Activated CD4-positive, alpha-beta T cell treated with anti-CD3 and anti-CD28 coated beads for 48 hours (primary cell): ENCODE measurements around the gene RNF111.

Experiments
- DNase-seq: peaks from one replicate; pipeline ENCODE4 v3.0.0-alpha.2; 2020

The RNF111 gene

DNA sequence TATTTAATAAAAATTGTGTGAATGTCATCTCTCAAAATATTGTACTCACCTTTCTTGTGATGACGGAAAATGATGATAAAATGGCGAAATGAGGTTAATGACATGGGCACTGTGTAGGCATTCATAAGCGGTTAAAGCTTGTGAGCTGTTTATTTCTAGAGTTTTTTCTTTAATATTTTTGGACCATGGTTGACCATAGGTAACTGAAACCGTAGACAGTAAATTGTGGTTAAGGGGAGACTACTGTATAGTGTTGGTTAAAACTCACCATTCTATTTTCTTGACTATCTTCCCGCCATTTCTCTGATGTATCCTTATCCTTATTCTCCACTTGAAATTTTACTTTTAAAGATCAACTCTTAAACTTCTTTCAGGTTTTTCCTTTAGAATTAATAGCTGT lies 14.5 kb downstream of the RNF111 start:
- no peak for DNase-seq

DNA sequence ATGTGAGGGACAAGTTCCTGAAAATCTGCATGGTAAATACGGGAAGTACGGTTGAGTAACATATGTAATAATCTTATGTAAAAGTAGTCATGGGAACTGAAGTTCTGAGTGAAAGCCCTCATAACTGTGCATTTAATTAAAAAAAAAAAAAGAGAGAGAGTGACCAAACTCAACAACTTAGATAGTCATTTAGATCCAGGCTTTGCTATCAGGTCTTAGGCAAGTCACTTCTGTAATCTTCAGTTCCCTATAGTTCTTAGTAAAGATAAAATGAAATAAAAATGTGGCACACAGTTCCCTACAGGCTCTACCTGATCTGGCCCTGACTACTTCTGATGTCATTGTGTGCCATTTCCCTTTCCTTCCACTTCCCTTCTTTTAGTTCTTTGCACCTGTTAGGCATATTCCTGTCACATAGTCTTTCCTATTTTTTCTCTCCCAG lies 15.0 kb downstream of the RNF111 start:
- DNase-seq = no peak

DNA sequence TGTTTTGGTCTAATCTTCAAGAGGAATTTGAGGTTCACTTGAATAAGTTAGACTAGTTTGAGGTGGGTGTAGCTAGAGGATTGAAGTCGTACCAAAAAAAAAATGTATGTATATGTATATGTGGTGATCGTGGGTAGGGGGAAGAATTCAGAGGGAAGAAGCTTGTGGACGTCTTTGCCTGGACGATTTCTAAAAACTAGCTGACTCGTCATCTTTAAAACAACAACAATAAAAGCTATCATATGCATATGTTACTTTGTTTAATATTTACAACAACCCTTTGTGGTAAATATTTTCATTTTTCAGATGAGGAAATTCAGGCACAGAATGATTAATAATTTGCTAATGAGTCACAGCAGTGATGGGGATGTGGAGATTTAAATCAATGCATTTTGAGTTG lies 18.1 kb downstream of the RNF111 start:
- no peak for DNase-seq

DNA sequence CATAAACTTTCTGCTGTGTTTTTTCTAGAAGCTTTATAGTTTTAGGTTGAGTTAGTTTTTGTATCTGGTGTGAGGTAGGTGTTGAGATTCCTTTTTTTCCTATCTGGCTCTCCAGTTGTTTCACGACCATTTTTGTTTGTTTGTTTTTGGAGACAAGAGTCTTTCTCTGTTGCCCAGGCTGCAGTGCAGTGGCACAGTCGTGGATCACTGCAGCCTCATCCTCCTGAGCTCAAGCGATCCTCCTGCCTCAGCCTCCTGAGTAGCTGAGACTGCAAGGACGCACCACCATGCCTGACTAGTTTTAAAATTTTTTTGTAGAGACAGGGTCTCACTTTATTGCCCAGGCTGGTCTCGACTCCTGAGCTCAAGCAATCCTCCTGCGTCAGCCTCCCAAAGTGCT lies 20.6 kb downstream of the RNF111 start:
- DNase-seq = no peak

DNA sequence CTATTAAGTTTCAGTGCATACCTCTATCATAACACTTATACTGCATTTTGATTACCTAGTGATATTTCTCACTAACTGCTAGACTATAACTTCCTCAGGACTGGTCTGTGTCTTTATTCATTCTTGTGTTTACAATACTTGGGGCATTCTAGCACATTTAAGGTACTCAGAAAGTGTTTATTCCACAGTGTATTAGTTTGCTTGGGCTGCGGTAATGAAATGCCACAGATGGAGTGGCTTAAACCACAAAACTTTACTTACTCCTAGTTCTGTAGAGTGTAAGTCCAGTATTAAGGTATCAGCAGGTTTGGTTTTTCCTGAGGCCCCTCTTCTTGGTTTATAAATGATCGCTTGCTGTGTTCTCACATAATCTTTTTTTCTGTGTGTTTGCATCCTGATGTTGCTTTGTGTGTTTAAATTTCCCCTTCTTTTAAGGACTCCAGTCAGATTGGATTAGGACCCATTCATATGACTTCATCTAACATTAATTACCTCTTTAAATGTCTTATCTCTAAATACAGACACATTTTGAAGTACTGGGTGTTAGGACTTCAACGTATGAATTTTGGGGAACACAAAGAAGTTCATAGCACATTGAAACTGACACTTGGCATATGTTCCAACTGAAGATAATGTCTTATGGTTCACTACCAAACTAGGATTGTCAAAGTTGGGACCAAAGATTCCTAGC lies 23.9 kb downstream of the RNF111 start:
- DNase-seq = no peak

DNA sequence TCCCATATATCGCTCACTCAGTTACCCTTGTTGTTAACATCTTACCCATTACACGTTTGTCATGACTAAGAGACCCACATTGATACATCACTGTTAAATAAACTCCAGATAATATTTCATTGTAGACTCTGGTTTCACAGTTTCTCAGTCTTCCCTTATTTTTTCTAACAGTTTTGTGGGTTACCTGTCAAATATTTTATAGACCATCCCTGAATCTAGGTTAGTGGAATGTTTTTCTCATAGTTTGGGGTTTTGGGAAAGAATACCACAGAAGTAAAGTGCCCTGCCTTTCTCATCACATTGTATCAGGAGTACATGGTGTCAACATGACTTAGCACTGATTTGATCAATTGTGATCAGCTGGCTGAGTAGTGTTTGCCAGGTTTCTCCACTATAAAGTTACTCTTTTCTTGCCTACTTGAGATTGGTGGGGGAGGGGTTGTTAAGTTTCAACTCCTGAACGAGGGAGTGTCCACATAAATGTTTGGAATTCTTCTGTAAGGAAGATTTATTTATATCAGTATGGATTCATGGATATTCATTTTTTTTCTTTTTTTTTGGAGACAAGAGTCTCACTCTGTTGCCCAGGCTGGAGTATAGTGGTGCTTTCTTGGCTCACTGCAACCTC lies 25.9 kb downstream of the RNF111 start:
- DNase-seq = no peak

DNA sequence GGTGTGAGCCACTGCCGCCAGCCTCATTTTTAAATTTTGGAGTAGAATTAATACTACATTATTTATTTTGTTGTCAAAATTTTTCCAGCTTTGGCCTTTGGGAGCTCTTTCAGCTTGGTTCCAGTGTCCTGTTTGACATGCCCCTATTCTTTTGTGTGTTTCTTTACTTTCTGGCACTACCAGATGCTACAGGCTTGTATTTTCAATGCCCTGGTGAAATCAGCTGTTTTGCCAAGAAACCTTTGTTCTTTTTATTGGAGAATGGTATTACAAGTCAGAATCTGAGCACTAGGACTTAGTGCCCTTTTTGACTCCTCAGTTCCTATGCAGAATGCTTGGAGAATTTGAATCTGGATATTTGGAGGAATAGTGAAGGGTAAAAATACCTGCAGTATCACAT lies 26.6 kb downstream of the RNF111 start:
- DNase-seq = no peak

DNA sequence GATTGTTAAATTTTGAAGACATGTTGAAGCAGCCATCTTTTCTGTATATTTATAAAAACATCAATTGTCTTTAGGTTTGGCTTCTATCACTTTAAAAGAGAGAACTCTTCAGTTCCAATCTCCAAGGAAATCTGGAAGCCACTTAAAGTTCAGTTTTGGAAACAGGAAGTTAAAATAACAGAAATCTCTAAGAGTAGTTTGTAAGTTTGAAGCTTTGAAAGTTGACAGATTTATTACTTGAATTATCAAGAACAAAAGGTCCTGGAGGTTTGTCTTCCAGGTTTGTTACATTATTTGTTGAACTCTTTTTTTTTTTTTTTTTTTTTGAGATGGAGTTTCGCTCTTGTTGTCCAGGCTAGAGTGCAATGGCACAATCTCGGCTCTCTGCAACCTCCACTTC lies 30.0 kb downstream of the RNF111 start:
- DNase-seq = no peak

DNA sequence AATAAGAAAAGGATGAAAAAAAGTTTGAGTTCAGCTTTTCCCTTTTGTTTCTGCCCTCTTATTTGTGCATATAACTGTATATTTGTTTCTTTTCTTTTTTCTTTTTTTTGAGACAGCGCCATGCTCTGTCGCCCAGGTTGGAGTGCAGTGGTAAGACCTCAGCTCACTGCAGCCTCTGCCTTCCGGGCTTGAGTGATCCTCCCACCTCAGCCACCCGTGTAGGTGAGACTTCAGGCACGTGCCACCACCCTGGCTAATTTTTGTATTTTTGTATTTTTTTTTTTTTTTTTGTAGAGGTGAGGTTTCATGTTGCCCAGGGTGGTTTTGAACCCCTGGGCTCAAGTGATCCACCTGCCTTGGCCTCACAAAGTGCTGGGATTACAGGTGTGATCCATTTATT lies 31.4 kb downstream of the RNF111 start:
- no peak for DNase-seq

DNA sequence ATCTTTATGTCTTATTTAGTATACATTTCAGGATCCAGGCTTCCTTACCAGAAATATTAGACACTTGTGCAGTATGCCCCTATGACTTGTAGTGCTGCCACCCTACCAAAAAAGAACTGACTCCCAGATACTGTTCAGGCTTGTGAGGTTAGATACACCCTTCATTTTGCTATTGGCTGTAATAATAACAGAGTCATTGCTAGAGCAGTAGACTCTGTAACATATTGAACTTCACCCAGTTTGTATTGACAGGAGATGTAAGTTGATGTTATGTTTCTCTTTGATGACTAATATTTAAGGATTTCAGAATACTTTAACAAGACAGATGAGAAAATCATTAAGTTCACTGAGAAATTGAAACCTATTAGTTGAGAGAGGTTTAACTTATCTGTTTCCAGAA lies 32.9 kb downstream of the RNF111 start:
- no peak for DNase-seq

DNA sequence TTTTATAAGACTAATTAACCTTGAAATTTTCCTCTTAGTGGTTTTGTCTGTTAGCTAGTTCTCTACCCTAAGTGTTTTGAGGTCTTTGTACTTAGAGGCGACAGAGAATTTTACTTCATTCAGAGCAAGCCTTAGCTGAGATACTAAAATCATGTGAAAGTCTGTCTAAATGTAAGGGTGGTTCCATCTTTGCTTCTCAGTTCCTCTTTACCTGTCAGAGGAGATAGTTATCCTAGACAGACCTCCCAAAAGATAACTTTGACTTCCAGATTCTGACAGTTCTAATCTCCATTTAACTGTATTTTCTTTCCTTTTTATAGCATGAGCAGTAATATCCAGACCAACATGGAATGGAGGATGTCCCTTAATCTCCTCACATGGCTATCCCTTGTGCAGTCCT lies 34.7 kb downstream of the RNF111 start:
- DNase-seq = no peak

DNA sequence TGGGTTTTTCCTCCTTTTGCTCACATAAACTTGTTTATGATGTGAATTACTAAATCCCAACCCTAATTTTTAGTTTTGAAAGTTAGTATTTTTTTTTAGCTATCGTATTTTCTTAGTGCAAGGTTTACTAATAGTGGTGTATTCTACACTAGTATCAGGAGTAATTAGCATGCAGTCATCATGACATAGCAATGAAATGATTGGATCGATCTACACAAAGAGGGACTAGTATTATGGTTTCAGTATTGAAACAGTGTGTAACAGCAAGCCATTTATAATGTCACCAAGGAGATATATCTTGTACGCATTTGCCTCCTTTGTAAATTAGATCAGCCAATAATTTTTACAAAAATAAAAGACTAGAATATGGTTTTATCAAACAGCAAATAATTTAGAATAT lies 38.7 kb downstream of the RNF111 start:
- no peak for DNase-seq

DNA sequence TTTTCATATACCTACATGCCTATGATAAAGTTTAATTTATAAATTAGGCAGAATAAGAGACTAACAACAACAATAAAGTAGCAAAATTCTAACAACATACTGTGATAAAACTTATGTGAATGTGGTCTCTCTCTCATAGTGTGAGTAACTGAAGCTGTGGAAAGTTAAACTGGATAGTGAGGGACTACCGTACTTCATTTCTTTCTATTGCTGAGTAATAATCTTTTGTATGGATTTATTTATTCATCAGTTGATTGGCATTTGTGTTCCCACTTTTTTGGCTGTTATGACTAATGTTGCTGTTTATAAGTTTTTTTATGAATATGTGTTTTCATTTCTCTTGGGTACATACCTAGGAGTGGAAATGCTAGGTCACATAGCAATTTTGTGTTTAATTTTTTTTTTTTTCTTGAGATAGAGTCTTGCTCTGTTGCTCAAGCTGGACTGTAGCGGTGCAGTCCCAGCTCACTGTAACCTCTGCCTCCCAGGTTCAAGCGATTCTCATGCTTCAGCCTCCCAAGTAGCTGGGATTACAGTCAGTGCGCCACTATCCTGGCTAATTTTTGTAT lies 41.0 kb downstream of the RNF111 start:
- no peak for DNase-seq

DNA sequence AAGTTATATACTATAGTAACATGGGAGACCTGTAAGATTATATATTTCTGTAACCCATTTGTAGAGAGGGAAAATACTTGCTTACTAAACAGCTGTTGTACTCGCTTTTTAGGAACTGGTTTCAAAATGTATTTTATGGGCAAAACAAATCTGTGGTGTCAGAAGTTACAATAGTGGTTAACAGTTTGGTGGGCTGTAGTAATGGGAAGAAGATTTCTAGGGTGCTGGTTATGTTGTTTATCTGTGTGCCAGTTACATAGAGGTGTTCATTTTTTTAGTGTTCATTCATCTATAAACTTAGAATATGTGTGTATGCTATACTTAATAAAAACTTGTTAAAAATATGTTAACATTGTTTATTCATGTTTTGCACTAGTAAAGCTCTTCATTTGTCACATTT lies 42.1 kb downstream of the RNF111 start:
- DNase-seq = no peak

DNA sequence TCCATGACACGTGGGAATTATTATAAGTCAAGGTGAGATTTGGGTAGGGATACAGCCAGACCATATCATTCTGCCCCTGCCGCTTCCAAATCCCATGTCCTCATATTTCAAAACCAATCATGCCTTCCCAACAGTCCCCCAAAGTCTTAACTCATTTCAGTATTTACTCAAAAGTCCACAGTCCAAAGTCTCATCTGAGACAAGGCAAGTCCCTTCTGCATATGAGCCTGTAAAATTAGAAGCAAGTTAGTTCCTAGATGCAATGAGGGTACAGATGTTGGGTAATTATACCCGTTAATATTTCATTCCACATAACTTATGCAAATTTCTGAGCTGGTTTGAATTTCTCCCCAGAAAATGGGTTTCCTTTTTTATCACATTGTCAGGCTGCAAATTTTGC lies 47.7 kb downstream of the RNF111 start:
- no peak for DNase-seq

DNA sequence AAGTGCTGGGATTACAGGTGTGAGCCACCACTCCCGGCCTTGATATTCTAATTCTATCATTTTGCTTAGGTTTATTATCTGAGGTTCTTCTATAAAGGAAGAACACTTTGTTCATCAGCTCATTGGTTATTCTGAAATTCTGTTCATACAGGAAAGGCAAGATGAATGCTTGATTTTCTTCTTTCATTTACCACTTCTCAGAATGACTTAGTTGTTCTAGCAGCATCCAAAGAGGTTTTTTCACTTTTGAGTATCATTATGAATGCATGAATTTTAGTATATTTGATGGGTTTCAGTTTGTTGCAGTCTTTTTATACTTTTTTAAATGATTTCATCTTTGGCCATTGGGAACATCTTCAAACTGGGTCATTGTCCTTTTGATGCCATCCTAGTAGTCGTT lies 51.8 kb downstream of the RNF111 start:
- DNase-seq = no peak

DNA sequence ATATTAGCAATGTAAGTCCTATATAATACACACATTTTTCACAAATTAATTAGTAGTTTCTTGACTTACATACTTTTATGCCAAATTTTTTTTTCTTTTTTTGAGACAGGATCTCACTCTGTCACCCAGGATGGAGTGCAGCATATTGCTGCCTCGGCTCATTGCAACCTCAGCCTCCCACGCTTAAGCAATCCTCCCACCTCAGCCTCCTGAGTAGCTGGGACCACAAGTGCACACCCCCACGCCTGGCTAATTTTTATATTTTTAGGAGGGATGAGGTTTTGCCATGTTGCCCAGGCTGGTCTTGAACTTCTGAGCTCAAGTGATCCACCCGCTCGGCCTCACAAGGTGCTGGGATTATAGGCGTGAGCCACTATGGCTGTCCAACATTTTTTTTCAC lies 54.6 kb downstream of the RNF111 start:
- no peak for DNase-seq

DNA sequence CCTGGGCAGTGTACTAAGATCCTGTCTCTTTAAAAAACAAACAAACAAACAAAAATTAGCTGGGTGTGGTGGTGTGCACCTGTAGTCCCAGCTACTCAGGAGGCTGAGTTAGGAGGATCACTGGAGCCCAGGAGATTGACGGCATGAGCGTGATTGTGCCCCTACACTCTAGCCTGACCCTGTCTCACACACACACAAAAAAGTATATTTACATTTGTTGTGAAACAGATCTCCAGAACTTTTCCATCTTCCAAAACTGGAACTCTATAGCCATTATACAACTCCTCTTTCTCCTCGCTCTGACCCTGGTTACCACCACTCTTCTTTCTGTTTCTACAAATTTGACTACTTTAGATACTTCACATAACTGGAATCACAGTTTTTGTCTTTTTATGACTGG lies 61.4 kb downstream of the RNF111 start:
- no peak for DNase-seq

DNA sequence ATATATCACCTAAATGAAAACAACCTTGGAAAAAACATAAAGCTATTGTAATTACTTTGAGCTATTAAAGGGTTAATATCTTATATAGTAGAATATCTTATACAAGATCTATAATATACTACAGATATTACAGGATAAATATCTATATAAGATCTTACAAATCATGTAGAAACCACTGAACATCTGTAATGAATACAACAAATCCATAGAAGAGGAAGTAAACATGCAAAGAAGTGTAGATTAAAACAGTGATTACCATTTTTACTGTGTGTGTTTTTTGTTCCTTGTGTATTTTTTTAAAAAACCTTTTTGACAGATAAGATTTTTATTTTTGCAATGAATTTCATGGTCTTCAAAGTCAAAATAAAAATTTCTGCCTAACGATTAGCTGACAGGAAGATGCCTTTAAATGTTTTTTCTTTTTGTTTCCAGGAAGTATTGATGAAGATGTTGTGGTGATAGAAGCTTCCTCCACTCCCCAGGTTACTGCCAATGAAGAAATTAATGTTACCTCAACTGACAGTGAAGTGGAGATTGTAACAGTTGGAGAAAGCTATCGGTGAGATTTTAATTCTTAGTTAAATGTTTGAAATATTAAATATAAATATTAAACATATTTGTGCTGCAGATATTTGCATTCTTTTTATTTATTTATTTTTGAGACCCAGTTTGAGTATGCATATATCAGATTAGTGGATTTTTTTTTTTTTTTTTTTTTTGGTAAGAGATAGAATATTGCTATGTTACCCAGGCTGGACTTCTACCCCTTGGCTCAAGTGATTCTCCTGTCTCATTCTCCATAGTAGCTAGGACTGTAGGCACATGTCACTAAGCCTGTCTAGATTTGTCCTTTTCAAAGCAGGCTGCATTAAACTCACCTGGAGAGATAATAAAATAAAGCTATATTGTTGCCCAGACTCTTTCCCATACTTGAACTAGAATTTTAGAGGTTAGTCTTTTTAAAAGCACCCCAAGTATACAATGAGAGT lies 64.7 kb downstream of the RNF111 start:
- DNase-seq = no peak

DNA sequence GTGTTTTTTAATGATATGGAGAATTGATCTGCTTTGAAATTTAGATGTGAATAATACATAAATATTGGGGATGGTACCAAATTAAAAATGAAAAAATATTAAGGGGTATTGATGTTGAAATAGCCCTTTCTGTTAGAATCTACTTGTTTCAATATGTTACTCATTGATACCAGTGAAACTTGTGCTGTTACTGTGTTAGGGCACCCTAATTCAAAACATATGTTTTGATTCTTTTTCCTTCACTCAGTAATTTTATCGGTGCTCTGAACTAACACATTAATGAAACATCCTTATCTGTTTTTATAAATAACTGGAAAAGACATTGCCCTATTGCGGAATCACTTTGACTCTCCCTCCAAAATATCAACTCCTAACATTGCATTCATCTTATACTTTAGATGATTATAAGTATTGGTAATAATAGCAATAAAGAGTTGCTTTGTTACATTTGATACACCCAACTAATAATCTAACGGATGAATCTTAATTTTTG lies 65.5 kb downstream of the RNF111 start:
- no peak for DNase-seq

DNA sequence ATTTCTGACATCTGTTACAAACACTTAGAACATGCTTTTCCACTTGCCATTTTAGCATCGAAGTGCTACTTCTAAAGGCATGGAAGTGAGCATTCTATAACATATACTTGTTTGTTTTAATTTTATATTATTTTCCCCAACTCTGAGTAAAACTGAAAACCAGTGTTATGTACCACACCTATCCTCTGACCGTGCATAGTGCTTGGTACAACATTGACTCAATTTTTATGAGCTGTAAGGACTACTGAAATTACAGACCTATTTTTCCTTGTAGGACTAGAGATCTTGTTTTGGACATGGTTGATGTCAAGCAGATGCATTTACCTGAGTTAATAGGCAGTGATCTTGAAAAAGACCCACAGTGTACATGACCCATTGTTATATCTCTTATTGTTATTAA lies 66.0 kb downstream of the RNF111 start:
- DNase-seq = no peak

DNA sequence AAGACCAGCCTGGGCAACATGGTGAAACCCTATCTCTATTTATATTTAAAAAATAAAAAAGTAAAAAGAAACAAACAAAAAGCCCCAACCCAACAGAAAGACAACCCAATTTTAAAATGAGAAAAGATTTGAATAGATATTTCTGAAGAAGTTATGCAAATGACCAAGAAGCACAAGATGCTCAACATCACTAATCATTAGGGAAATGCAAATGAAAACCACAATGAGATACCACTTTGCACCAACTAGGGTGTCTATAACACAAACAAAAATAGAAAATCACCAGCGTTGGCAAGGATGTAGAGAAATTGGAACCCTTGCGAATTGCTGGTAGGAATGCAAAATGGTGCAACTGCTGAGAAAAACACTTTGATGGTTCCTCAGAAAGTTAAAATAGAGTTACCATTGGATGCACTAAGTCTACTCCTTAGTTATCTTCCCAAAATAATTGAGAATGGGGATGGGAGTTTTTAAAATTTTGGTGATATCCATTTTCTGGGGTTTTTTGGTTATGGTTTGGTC lies 71.7 kb downstream of the RNF111 start:
- no peak for DNase-seq

DNA sequence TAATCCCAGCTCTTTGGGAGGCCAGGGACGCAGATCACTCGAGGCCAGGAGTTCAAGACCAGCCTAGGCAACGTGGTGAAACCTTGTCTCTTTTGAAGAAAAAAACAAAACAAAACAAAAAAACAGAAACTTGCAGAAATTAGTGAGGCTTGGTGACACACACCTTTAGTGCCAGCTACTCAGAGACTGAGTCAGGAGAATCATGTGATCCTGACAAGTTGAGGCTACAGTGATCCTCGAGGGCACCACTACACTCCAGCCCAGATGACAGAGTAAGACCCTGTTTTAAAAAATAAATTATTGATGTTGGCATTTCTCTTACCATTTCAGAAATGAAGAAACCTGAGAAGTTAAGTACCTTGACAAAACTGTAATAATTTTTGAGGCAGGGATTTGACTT lies 72.9 kb downstream of the RNF111 start:
- DNase-seq = no peak
